Endothelial cell of umbilical vein (primary cell): ENCODE measurements around the gene KRTAP5-2. TPM values are rescaled to one million over a fixed set of nuclear protein-coding genes. Genes with fewer than 3 reads are reported as not detected.

ENCODE experiments used
- BruUV-seq: library from RNA; stranded (reverse); fragments of 400-500 nt; replicated peaks from 2 replicates; lab custom pipeline; 2021; lab: Mats Ljungman, UMichigan
- CTCF ChIA-PET: fragments of 300-600, 350-600 bp; sonication (Branson Sonifier 250); formaldehyde crosslinking; loops from one replicate; lab custom pipeline; 2021; ENCODE audit warnings: antibody characterized with exemption, inconsistent platforms; lab: Charles Lee
- POLR2A ChIA-PET: fragments of 300-600, 350-600 bp; sonication (Branson Sonifier 250); formaldehyde crosslinking; loops from one replicate; lab custom pipeline; 2021; ENCODE audit warnings: antibody characterized with exemption, inconsistent platforms; lab: Charles Lee
- DNase-seq: peaks from one replicate; pipeline ENCODE4 v3.0.0-alpha.2; 2011; ENCODE audit warnings: low read depth, low spot score
- FAIRE-seq: peaks from 2 replicates; lab custom pipeline; 2011; peaks lifted over from hg19 to GRCh38; lab: Jason Lieb, UNC
- H2AFZ ChIP-seq: 2 replicates; pipeline ENCODE4 v1.6.0; 2012; ENCODE audit warnings: low read depth, low read length, control low read depth, inconsistent platforms
- H3K27ac ChIP-seq: 2 replicates; pipeline ENCODE4 v1.5.1; 2011; ENCODE audit warnings: low read depth, mild to moderate bottlenecking, control low read depth, low read length, moderate library complexity; ENCODE audit not compliant: insufficient read depth
- H3K27me3 ChIP-seq, 2 experiments: 2 replicates each; pipeline versions ENCODE4 v1.6.0 to v1.6.1; 2011; ENCODE audit warnings: low read length in 2 of 2, mixed read lengths in 1 of 2; ENCODE audit not compliant: control insufficient read depth in 2 of 2, insufficient read depth in 2 of 2
- H3K36me3 ChIP-seq, 2 experiments: 2 replicates in 1 of 2; 3 replicates in 1 of 2; pipeline ENCODE4 v1.5.1; 2011; ENCODE audit warnings: low read length in 2 of 2, mild to moderate bottlenecking in 1 of 2, moderate library complexity in 1 of 2; ENCODE audit not compliant: control insufficient read depth in 2 of 2, insufficient read depth in 2 of 2; ENCODE audit errors: extremely low read depth in 1 of 2
- H3K4me1 ChIP-seq: 3 replicates; pipeline ENCODE4 v1.5.1; 2011; ENCODE audit warnings: mild to moderate bottlenecking, low read length; ENCODE audit not compliant: control insufficient read depth, insufficient read depth; ENCODE audit errors: extremely low read depth
- H3K4me2 ChIP-seq: 2 replicates; pipeline ENCODE4 v1.6.1; 2011; ENCODE audit warnings: low read length, control low read depth, mixed read lengths; ENCODE audit not compliant: insufficient read depth
- H3K4me3 ChIP-seq, 3 experiments: fragments of 200-600 bp in 1 of 3; sonication (generic), shearing (Covaris generic) in 1 of 3; replicated peaks in 1 of 3; 2 replicates each; pipeline ENCODE4 v1.5.1; 2011 to 2016; ENCODE audit warnings: control low read depth in 3 of 3, low read length in 3 of 3, mild to moderate bottlenecking in 2 of 3, inconsistent platforms in 1 of 3, low read depth in 1 of 3, moderate library complexity in 1 of 3; ENCODE audit not compliant: insufficient read depth in 1 of 3
- H3K79me2 ChIP-seq: 2 replicates; pipeline ENCODE4 v1.6.0; 2012; ENCODE audit warnings: low read length, inconsistent platforms; ENCODE audit not compliant: control insufficient read depth, insufficient read depth
- H3K9ac ChIP-seq: replicated peaks from 2 replicates; pipeline ENCODE3; 2011; ENCODE audit warnings: low read length, control low read depth; ENCODE audit not compliant: insufficient read depth; ENCODE audit errors: extremely low read depth
- H3K9me1 ChIP-seq: replicated peaks from 3 replicates; pipeline ENCODE4 v1.6.0; 2011; ENCODE audit warnings: mild to moderate bottlenecking, low read length; ENCODE audit not compliant: control insufficient read depth, insufficient read depth; ENCODE audit errors: extremely low read depth
- H3K9me3 ChIP-seq: replicated peaks from 2 replicates; pipeline ENCODE4 v1.5.1; 2012; ENCODE audit warnings: low read length, inconsistent platforms; ENCODE audit not compliant: control insufficient read depth, insufficient read depth
- H4K20me1 ChIP-seq: replicated peaks from 2 replicates; pipeline ENCODE3; 2011; ENCODE audit warnings: mild to moderate bottlenecking, low read length; ENCODE audit not compliant: control insufficient read depth, insufficient read depth; ENCODE audit errors: extremely low read depth
- EZH2 ChIP-seq: IDR thresholded peaks from 2 replicates; pipeline ENCODE4 v1.6.1; 2012; ENCODE audit warnings: borderline replicate concordance, low read depth, mild to moderate bottlenecking, moderate library complexity, low read length, inconsistent platforms; ENCODE audit not compliant: severe bottlenecking
- FOS ChIP-seq: IDR thresholded peaks from 2 replicates; pipeline ENCODE4 v1.6.1; 2011; ENCODE audit warnings: mild to moderate bottlenecking, low read length, moderate library complexity, borderline replicate concordance; ENCODE audit not compliant: insufficient read depth
- GATA2 ChIP-seq: IDR thresholded peaks from 2 replicates; pipeline ENCODE4 v1.7.0; 2011; ENCODE audit warnings: low read depth, mild to moderate bottlenecking, moderate library complexity, mixed read lengths, low read length; ENCODE audit not compliant: insufficient read length, insufficient read depth
- JUN ChIP-seq: IDR thresholded peaks from 2 replicates; pipeline ENCODE4 v1.6.1; 2011; ENCODE audit warnings: borderline replicate concordance, low read depth; ENCODE audit not compliant: insufficient read length, insufficient read depth
- MYC ChIP-seq: IDR thresholded peaks from one replicate; pipeline ENCODE4 v1.6.1; 2011; ENCODE audit warnings: mild to moderate bottlenecking, low read depth, low read length
- POLR2A ChIP-seq: IDR thresholded peaks from 2 replicates; pipeline ENCODE4 v1.6.1; 2012; ENCODE audit warnings: low read depth, mild to moderate bottlenecking, control low read depth, low read length
- POLR2AphosphoS5 ChIP-seq: IDR thresholded peaks from 2 replicates; pipeline ENCODE4 v1.6.1; 2012; ENCODE audit warnings: low read depth, mild to moderate bottlenecking, control low read depth, low read length, moderate library complexity; ENCODE audit not compliant: insufficient read depth
- dilution Hi-C: fragments of 300-500 bp; cut with MboI; formaldehyde crosslinking; loops from one replicate; pipeline ENCODE4 v1.15.0; 2019; ENCODE audit warnings: low sequenced_read_pairs; ENCODE audit not compliant: extremely low pct_ligation_motif_present
- intact Hi-C: fragments of 100-400 bp; cut with micrococcal nuclease; formaldehyde crosslinking; loops from one replicate; pipeline ENCODE4 v1.10.0; 2022
- polyA plus RNA-seq, 4 experiments: library from polyadenylated mRNA; depleted of rRNA in 3 of 4; stranded (reverse) in 3 of 4; unstranded in 1 of 4; fragments of >200 nt; gene quantifications; 2 replicates each; pipeline versions ENCODE4 v1.2.1 to v1.2.3, GENCODE V29; 2011 to 2012; ENCODE audit warnings: missing spikeins in 1 of 4
- total RNA-seq: library from RNA; stranded (reverse); gene quantifications from 2 replicates; pipeline ENCODE4 v1.2.3, GENCODE V29; 2021
- TF ChIP-seq, protein P1 (sequence below), 2 donors: IDR thresholded peaks; 1 replicate in 1 of 2; 2 replicates in 1 of 2; pipeline ENCODE4 v1.5.1; 2011; ENCODE audit warnings: low read length in 2 of 2, mild to moderate bottlenecking in 2 of 2, moderate library complexity in 2 of 2, control low read depth in 1 of 2, inconsistent platforms in 1 of 2, low read depth in 1 of 2; ENCODE audit not compliant: insufficient read depth in 1 of 2; ENCODE audit errors: extremely low read depth in 1 of 2
- TF ChIP-seq, protein P2 (sequence below): IDR thresholded peaks from 2 replicates; pipeline ENCODE4 v1.6.1; 2011; ENCODE audit not compliant: insufficient read depth, insufficient read length

KRTAP5-2 gene
- total and polyA plus RNA-seq, 2 donors (not counting 3 experiments of a cell fraction or from before 2014, with no cell fraction given) = not detected

DNA sequence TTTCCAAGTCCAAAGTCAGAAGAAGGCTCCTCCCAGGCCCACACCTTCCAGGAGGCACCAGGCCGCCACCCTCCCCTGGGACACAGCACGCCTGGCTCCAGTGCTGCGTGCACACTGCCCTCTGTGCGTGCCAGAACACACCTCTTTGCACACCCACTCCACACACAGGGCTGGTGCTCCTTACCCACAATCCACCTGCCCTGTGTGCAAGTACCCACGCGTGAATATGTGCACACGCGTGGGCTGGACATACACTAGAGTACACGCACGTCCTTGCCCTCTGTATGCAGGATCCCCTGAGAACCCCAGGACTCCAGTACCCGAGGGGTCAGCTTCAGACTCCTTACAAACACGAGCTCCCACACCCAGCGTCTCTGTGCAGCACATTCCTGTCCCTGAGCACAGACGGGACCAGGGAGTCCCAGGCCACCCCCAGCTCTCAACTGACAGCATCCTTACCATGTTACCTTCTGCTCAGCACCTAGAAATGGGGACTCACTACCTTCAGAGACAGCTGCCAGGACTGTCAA, 28.8 kb downstream of the KRTAP5-2 start:
- ChIA-PET POLR2A (no interaction called here), CTCF (interaction anchor here (0.7 to 5.2 kb wide), 4 partner anchors 11 to 26 kb away, joined by 3 to 24 read pairs (median 6); no protein-coding TSS in a partner anchor)

More for the DNA sequence above, 28.8 kb downstream of the KRTAP5-2 start:
- H4K20me1 ChIP-seq = no peaks in the 10 kb centered on the region
- H3K27me3 ChIP-seq = peaks cover 10 to 16% of the 10 kb centered on the region in 2 experiments
- dilution Hi-C loops = no loop called here
- intact Hi-C loops = no loop called here
- no peaks in the 10 kb centered on the region for H3K9me1 ChIP-seq
- H2AFZ ChIP-seq = no peak overlapping the region
- H3K9ac ChIP-seq = no peak overlapping the region
- H3K27ac ChIP-seq = no peak overlapping the region
- FAIRE-seq (no peak), DNase-seq (no peak)
- no peaks in the 10 kb centered on the region for H3K79me2 ChIP-seq
- H3K4me3 ChIP-seq = no peak overlapping the region
- H3K4me1 ChIP-seq = peaks cover 5% of the 10 kb centered on the region
- H3K36me3 ChIP-seq = no peaks in the 10 kb centered on the region
- BruUV-seq = no TSS peak
- no peaks in the 10 kb centered on the region for H3K9me3 ChIP-seq
- TF ChIP-seq, protein P1, sequence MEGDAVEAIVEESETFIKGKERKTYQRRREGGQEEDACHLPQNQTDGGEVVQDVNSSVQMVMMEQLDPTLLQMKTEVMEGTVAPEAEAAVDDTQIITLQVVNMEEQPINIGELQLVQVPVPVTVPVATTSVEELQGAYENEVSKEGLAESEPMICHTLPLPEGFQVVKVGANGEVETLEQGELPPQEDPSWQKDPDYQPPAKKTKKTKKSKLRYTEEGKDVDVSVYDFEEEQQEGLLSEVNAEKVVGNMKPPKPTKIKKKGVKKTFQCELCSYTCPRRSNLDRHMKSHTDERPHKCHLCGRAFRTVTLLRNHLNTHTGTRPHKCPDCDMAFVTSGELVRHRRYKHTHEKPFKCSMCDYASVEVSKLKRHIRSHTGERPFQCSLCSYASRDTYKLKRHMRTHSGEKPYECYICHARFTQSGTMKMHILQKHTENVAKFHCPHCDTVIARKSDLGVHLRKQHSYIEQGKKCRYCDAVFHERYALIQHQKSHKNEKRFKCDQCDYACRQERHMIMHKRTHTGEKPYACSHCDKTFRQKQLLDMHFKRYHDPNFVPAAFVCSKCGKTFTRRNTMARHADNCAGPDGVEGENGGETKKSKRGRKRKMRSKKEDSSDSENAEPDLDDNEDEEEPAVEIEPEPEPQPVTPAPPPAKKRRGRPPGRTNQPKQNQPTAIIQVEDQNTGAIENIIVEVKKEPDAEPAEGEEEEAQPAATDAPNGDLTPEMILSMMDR (IDR thresholded peaks at IDR 0.05; ENCODE audit: extremely low read depth in 1 of 2, insufficient read depth in 1 of 2, low read depth in 1 of 2, low read length in 2 of 2) = no peak
- no peak for TF ChIP-seq GATA2
- TF ChIP-seq JUN = no peak
- TF ChIP-seq POLR2A = no peak
- no peak for TF ChIP-seq MYC
- TF ChIP-seq FOS = no peak
- no peak for TF ChIP-seq EZH2
- no peak for TF ChIP-seq POLR2AphosphoS5
- TF ChIP-seq, protein P2, sequence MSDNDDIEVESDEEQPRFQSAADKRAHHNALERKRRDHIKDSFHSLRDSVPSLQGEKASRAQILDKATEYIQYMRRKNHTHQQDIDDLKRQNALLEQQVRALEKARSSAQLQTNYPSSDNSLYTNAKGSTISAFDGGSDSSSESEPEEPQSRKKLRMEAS = no peak
- no peak overlapping the region for H3K4me2 ChIP-seq
